Pancreas (tissue), 10 donors: ENCODE results near the gene KLF4. TPM values are rescaled to one million over a fixed set of nuclear protein-coding genes. Genes with fewer than 3 reads are reported as not detected.

ENCODE experiments used
- ATAC-seq, 4 donors: fragments of 200-7000 bp; cut with Tn5 transposase; one replicate each; pipeline versions ENCODE4 v1.8.0 to v1.9.1; 2020; ENCODE audit warnings: mild to moderate bottlenecking in 4 of 4, moderate library complexity in 4 of 4
- DNase-seq, 6 donors: peaks; one replicate each; pipeline ENCODE4 v3.0.0-alpha.2; 2020
- FAIRE-seq: peaks from 2 replicates; lab custom pipeline; 2012; peaks lifted over from hg19 to GRCh38; lab: Jason Lieb, UNC
- H3K27ac ChIP-seq, 4 donors: fragments of 200-600 bp; sonication (generic); 1 replicate in 3 of 4; 2 replicates in 1 of 4; pipeline versions ENCODE4 v1.5.0 to v1.8.0; 2020
- H3K27me3 ChIP-seq, 4 donors: fragments of 200-600 bp; one replicate each; pipeline ENCODE4 v1.8.0; 2021
- H3K36me3 ChIP-seq, 3 donors: fragments of 200-600 bp; sonication (generic) in 1 of 3; one replicate each; pipeline versions ENCODE4 v1.5.0 to v1.8.0; 2020 to 2021
- H3K4me1 ChIP-seq, 3 donors: fragments of 200-600 bp; one replicate each; pipeline ENCODE4 v1.8.0; 2021
- H3K4me3 ChIP-seq, 4 donors: fragments of 200-600 bp; sonication (generic) in 2 of 4; one replicate each; pipeline versions ENCODE4 v1.5.0 to v1.8.0; 2020 to 2021
- H3K9me3 ChIP-seq, 4 donors: fragments of 200-600 bp; one replicate each; pipeline ENCODE4 v1.8.0; 2021
- WGBS, 2 donors: extraction: QIAGEN DNeasy Blood & Tissue Kit; methylation state at CpG; one replicate each; pipeline ENCODE4 v1.1.7; 2013; 5-methylcytosine and 5-hydroxymethylcytosine counted together
- intact Hi-C, 3 donors: fragments of 100-400 bp; cut with DNase I; formaldehyde crosslinking; loops; one replicate each; pipeline versions ENCODE4 v1.11.1 to v1.14.2; 2022
- polyA plus RNA-seq, 2 donors: library from polyadenylated mRNA; stranded (reverse); fragments of 200-250 nt; gene quantifications; one replicate each; pipeline ENCODE4 v1.2.3, GENCODE V29; 2013
- total RNA-seq, 6 donors: library from RNA; stranded (reverse); fragmentation: NEBNext Ultra II Directional in 4 of 6; extraction: Animal tissue kit (Norgen Biotek cat#: 25700) in 4 of 6; gene quantifications; one replicate each; pipeline versions ENCODE4 v1.2.1 to v1.2.4, GENCODE V29; 2021 to 2023
- TF ChIP-seq, protein P1 (sequence below), 4 donors: fragments of 200-600 bp; sonication (generic) in 3 of 4; IDR thresholded peaks; one replicate each; pipeline versions ENCODE4 v1.5.0 to v1.8.0; 2021; ENCODE audit warnings: antibody characterized with exemption in 4 of 4
- donor health status: healthy with polysubstance abuse.
- donor health status: DM: no; HTN: no; CAD: no; lungs with moderate emphysema.
- donor health status: DM: no; HTN: no; CAD: no.
- donor health status: control.
- donor health status: control.
- donor health status: Bipolar disorder and iron deficiency.
- donor health status: DM: yes; HTN: yes; CAD: no.
- donor health status: DM: no; HTN: no; CAD: no.
- donor health status: DM: no; HTN: no; CAD: no.
- donor health status: DM: yes; HTN: yes; CAD: no.

Gene KLF4
- total and polyA plus RNA-seq, 8 donors, result 3.2 to 9.9 (median 5.7) TPM

DNA sequence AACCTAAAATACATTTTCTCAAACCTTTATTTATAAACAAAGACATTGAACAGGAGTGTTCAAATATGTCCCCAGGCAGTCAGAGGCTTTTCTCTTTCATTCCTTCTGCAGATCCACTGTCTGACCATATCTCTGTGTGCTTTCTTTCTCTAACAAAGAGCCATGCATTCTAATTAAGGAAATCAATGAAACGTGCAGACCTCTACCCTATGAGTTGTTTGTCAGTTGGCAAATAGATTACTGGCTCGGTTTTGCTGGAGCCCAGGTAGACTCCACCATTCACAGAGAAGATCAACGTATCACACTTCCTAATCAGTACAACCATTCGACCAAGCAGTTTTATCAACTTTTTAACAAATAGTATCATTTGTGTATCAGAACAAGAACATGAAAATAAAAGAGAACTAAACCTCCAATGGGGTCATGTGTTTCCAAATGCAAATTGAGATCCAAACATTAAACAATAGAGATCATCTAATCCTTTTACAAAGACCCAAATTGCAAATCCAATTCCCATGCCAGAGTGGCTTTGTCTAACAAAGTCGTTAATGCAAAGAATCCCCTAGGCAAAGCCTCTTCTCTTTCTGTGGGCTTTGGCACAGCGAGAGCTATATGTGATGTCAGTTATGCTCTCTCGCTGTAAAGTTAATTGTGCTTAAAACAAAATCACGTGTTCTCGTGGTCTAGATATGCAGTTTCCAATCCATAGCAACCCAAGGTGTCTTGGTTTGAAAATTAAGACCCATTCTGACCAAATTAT is 16.8 kb downstream of the KLF4 start:
- FAIRE-seq (no peak), DNase-seq (no peak), ATAC-seq (no peak)
- WGBS, 2 donors, result 38 to 39% methylated on average over 9 of the region's 9 CpGs
- Histone ChIP-seq H3K27me3 (no peaks in the 10 kb centered on the region), H3K4me1 (no peaks in the 10 kb centered on the region), H3K36me3 (no peaks in the 10 kb centered on the region), H3K9me3 (no peaks in the 10 kb centered on the region), H3K4me3 (no peak overlapping the region), H3K27ac (no peak overlapping the region)
- intact Hi-C loops, result loop anchor here in 1 of 3 donors (10.0 kb wide), 1 partner anchor 1082 kb away; no protein-coding TSS in a partner anchor
- TF ChIP-seq, protein P1, sequence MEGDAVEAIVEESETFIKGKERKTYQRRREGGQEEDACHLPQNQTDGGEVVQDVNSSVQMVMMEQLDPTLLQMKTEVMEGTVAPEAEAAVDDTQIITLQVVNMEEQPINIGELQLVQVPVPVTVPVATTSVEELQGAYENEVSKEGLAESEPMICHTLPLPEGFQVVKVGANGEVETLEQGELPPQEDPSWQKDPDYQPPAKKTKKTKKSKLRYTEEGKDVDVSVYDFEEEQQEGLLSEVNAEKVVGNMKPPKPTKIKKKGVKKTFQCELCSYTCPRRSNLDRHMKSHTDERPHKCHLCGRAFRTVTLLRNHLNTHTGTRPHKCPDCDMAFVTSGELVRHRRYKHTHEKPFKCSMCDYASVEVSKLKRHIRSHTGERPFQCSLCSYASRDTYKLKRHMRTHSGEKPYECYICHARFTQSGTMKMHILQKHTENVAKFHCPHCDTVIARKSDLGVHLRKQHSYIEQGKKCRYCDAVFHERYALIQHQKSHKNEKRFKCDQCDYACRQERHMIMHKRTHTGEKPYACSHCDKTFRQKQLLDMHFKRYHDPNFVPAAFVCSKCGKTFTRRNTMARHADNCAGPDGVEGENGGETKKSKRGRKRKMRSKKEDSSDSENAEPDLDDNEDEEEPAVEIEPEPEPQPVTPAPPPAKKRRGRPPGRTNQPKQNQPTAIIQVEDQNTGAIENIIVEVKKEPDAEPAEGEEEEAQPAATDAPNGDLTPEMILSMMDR (IDR thresholded peaks at IDR 0.05), result no peak

DNA sequence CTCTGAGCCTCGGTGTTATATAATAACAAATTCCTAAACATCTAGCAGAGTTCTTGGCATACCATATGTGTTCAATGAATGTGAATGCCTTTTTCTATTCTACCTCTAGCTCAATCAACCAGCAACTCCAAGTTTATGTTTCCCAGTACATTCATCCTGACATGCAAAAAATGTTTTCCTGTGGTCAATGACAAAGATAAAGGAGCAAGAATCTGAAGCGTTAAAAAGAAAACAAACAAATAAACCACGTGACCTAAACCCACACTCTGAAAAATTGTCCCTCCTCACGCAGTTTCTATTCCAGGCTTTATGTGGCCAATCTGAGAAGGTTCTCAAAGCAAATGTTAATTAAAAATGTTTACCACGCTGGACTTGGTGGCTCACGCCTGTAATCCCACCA is 18.0 kb downstream of the KLF4 start:
- FAIRE-seq, result no peak
- intact Hi-C loops, result loop anchor here in 1 of 3 donors (10.0 kb wide), 1 partner anchor 1083 kb away; no protein-coding TSS in a partner anchor

DNA sequence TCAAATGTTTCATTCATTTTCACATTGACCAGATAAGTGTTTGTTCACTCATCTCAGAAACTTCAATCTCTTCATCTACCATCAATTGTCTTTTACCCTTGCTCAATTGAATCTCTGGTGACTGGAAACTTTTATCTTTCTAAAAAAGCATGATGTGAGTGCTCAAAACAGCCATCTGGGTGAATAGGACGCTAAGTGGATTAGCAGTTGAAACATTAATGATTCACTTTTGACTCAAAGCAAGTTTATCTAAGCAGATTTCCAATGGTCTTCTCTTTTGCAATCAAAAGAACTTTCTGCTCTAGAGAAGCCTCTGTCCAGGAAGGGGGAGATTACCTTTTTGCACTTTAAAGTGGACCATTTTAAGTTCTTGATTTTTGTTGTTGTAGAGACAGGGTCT is 22.2 kb downstream of the KLF4 start:
- FAIRE-seq, result no peak
- Histone ChIP-seq H3K9me3 (no peaks in the 10 kb centered on the region), H3K27me3 (peaks cover 0 to 10% (median 0%) of the 10 kb centered on the region in 4 donors), H3K36me3 (no peaks in the 10 kb centered on the region), H3K4me1 (peaks cover 0 to 3% (median 3%) of the 10 kb centered on the region in 3 donors), H3K27ac (no peak overlapping the region), H3K4me3 (no peak overlapping the region)
- TF ChIP-seq, protein P1 (IDR thresholded peaks at IDR 0.05), result no peak
- no peak for ATAC-seq
- 76% methylated on average over 1 of the region's 1 CpG for WGBS, 2 donors
- intact Hi-C loops, result no loop called here
- no peak for DNase-seq

More for the DNA sequence above, 18.0 kb downstream of the KLF4 start:
- Histone ChIP-seq H3K27ac (no peak overlapping the region), H3K9me3 (no peaks in the 10 kb centered on the region), H3K4me1 (no peaks in the 10 kb centered on the region), H3K4me3 (no peak overlapping the region), H3K27me3 (no peaks in the 10 kb centered on the region), H3K36me3 (no peaks in the 10 kb centered on the region)
- ATAC-seq, result no peak
- WGBS, 2 donors, result 45 to 54% methylated on average over 6 of the region's 6 CpGs
- TF ChIP-seq, protein P1 (IDR thresholded peaks at IDR 0.05), result no peak
- no peak for DNase-seq

DNA sequence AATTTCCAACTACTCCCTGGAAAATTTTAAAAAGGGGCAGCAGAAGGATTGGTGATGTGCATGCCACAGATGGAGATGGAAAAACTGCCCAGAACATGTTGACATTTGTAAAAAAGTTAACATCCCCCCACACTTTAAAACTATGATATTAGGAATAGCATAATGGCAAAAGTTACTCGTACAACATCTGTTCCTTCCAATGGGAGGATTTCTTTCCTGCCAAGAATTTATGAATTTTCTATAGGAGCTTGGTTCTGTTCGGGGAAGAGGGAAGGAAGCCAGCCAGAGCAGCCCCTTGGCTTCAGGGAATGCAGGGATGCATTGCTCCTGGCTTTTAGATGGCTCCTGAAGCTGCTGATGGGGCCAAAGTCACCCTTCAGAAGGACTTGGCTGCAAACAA is 22.7 kb downstream of the KLF4 start:
- Histone ChIP-seq H3K27me3 (peaks cover 0 to 10% (median 0%) of the 10 kb centered on the region in 4 donors), H3K4me3 (no peak overlapping the region), H3K27ac (no peak overlapping the region), H3K36me3 (no peaks in the 10 kb centered on the region), H3K9me3 (no peaks in the 10 kb centered on the region), H3K4me1 (peaks cover 0 to 3% (median 3%) of the 10 kb centered on the region in 3 donors)
- intact Hi-C loops, result no loop called here
- ATAC-seq (no peak), FAIRE-seq (no peak), DNase-seq (no peak)
- TF ChIP-seq, protein P1 (IDR thresholded peaks at IDR 0.05), result no peak
- WGBS, 2 donors, result 84 to 97% methylated on average over 2 of the region's 2 CpGs
